ENCODE data around the gene TAS1R1.
A peak's percentile ranks its signal among the peaks of the same experiment; 100 is the strongest.

The TAS1R1 gene

DNA sequence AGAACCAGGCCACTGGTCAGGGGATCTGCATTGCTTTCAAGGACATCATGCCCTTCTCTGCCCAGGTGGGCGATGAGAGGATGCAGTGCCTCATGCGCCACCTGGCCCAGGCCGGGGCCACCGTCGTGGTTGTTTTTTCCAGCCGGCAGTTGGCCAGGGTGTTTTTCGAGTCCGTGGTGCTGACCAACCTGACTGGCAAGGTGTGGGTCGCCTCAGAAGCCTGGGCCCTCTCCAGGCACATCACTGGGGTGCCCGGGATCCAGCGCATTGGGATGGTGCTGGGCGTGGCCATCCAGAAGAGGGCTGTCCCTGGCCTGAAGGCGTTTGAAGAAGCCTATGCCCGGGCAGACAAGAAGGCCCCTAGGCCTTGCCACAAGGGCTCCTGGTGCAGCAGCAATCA, 19.7 kb downstream of the TAS1R1 start:
- FAIRE-seq = no peak

DNA sequence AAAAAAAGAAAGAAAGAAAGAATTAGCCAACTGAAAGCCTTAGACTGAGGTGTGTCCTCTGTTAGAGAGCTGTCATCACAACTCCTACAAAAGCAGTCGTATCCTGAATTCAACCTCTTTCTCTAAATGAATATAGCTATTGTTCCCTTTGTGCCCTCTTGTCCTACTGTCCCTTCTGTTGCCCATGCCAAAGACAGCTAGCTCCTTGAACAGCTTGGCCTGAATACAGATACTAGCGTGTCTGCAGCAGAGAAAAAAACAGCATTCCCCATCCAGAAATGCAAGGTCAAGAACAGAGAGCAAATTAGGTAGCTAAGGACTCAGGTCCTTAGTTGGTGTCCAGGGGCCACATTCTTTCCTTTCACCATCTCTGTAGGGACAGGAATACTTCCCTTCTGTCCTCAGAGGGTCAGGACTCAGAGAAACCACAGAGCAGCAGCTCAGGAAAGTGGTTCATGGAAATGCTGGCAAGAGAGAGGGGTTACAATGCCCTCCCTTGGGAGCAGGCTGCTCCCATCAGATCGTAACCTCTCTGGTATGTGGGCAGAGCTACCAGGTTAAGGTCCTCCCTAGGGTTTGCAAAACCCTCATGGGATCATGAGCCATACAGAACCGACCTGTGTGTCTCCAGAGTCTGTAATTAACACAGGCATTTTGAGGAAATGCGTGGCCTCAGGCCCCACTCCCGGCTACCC, 22.9 kb downstream of the TAS1R1 start:
- no peak for FAIRE-seq

DNA sequence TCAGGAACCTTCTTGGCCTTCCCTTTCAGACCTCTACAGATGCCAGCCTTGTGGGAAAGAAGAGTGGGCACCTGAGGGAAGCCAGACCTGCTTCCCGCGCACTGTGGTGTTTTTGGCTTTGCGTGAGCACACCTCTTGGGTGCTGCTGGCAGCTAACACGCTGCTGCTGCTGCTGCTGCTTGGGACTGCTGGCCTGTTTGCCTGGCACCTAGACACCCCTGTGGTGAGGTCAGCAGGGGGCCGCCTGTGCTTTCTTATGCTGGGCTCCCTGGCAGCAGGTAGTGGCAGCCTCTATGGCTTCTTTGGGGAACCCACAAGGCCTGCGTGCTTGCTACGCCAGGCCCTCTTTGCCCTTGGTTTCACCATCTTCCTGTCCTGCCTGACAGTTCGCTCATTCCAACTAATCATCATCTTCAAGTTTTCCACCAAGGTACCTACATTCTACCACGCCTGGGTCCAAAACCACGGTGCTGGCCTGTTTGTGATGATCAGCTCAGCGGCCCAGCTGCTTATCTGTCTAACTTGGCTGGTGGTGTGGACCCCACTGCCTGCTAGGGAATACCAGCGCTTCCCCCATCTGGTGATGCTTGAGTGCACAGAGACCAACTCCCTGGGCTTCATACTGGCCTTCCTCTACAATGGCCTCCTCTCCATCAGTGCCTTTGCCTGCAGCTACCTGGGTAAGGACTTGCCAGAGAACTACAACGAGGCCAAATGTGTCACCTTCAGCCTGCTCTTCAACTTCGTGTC, 23.7 kb downstream of the TAS1R1 start:
- FAIRE-seq = no peak

DNA sequence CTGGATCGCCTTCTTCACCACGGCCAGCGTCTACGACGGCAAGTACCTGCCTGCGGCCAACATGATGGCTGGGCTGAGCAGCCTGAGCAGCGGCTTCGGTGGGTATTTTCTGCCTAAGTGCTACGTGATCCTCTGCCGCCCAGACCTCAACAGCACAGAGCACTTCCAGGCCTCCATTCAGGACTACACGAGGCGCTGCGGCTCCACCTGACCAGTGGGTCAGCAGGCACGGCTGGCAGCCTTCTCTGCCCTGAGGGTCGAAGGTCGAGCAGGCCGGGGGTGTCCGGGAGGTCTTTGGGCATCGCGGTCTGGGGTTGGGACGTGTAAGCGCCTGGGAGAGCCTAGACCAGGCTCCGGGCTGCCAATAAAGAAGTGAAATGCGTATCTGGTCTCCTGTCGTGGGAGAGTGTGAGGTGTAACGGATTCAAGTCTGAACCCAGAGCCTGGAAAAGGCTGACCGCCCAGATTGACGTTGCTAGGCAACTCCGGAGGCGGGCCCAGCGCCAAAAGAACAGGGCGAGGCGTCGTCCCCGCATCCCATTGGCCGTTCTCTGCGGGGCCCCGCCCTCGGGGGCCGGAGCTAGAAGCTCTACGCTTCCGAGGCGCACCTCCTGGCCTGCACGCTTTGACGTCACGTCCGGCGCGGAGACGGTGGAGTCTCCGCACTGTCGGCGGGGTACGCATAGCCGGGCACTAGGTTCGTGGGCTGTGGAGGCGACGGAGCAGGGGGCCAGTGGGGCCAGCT, 24.4 kb downstream of the TAS1R1 start, which contains the start of gene ZBTB48:
ZBTB48 (plus strand) TSS at position 621 of the 745 bp plus-strand sequence. CDS start 616 bp downstream, outside the sequence.
- FAIRE-seq = peak; percentile 93

DNA sequence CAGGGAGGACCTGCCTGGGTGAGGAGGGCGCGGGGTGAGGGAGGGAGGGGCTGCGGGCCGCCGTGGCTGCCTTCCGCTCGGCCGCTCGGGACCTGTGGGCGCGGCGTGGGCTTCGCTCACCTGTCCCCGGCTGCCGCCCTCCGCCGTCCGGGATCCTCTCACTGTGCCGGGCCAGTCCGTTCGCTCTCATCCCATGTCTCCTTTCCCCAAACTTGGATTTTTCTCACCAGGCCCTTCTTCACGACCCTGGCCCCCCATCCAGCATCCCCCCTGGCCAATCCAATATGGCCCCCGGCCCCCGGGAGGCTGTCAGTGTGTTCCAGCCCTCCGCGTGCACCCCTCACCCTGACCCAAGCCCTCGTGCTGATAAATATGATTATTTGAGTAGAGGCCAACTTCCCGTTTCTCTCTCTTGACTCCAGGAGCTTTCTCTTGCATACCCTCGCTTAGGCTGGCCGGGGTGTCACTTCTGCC, 25.0 kb downstream of the TAS1R1 start:
- FAIRE-seq = no peak

DNA sequence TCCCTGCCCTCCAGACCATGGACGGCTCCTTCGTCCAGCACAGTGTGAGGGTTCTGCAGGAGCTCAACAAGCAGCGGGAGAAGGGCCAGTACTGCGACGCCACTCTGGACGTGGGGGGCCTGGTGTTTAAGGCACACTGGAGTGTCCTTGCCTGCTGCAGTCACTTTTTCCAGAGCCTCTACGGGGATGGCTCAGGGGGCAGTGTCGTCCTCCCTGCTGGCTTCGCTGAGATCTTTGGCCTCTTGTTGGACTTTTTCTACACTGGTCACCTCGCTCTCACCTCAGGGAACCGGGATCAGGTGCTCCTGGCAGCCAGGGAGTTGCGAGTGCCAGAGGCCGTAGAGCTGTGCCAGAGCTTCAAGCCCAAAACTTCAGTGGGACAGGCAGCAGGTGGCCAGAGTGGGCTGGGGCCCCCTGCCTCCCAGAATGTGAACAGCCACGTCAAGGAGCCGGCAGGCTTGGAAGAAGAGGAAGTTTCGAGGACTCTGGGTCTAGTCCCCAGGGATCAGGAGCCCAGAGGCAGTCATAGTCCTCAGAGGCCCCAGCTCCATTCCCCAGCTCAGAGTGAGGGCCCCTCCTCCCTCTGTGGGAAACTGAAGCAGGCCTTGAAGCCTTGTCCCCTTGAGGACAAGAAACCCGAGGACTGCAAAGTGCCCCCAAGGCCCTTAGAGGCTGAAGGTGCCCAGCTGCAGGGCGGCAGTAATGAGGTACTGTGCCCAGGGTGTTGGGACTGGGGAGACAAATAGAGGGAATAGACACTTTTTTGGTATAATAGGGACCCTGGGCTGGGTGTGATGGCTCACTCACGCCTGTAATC, 25.7 kb downstream of the TAS1R1 start:
- FAIRE-seq = no peak

DNA sequence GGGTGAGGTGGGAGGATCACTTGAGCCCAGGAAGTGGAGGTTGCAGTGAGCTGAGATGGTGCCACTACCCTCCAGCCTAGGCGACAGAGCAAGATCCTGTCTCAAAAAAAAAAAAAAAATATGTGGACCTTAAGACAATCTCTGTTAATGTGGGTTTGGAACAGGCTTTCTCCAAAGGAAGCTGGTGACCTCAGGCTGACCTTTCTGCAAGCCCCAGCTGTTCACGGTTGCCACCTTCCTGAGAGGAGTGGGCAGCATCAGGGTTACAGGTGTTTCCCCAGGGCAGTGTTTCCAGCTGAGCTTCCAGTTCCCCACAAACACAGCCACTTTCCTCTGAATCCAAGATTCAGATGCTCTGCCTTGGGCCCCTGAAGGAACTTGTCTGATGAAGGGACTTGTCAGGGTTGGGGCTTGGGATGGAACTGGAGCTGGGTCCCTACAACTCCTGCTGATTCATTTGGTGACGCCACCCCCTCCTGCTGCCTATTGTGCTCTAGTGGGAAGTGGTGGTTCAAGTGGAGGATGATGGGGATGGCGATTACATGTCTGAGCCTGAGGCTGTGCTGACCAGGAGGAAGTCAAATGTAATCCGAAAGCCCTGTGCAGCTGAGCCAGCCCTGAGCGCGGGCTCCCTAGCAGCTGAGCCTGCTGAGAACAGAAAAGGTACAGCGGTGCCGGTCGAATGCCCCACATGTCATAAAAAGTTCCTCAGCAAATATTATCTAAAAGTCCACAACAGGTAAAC, 26.6 kb downstream of the TAS1R1 start:
- no peak for FAIRE-seq

DNA sequence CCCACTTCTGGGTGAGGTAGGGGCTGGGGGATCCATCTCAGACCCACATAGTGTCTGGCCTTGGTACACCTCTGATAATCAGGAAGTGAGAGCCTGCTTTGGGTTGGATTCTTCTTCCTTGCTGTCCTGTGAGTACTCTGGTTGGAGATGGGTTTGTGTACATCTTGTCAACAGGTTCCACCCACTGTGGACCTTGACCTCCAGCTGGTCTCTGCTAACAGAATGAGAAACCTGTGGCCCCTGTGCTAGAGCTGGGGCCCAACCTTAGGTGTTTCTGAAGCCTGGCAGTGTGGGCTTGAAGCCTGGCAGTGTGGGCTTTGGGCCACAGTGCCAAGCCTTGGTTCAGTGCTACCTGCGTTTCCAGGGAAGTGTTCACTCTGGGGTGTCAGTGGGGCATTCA, 27.3 kb downstream of the TAS1R1 start:
- FAIRE-seq = no peak

DNA sequence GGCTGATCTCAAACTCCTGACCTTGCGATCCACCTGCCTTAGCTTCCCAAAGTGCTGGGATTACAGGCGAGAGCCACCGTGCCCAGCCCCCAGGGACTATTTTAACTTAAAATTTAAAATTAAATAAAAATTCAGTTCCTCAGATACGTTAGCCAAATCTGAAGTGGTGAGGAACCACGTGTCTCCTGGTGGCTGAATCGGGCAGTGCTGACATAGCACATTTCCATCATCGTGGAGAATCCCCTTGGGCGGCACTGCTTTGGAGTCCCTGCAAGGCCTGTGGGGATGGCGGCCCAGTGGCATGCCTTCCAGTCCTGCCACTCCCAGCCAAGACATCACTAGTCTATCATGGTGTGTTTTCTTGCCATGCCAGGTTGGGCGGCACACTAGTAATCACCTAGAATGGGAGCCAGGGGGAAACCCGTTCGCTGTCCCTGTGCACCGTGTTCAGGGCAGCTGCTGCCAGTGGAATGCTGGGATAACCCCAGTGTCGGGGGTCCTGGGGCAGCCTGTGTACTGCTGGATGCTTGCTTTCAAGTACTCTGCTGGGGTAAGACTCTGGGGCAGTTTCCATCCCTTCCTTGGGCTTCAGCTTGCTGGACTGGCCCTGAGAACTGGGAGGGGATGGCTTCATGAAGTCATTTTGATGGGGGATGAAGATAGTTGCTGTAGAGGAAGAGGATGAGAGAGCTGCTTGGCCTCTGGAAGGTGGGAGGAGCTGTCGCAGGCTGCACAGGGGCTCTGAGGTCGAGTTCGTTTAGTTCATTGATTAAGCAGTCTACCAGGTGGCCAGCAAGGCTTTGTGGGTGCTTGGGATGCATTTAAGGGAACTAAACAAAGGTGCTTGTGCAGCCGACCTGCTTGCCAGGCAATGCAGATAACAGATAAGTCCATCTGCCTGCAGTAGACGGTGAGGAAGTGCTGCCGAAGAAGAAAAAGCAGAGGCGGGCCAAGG, 29.3 kb downstream of the TAS1R1 start:
- no peak for FAIRE-seq

DNA sequence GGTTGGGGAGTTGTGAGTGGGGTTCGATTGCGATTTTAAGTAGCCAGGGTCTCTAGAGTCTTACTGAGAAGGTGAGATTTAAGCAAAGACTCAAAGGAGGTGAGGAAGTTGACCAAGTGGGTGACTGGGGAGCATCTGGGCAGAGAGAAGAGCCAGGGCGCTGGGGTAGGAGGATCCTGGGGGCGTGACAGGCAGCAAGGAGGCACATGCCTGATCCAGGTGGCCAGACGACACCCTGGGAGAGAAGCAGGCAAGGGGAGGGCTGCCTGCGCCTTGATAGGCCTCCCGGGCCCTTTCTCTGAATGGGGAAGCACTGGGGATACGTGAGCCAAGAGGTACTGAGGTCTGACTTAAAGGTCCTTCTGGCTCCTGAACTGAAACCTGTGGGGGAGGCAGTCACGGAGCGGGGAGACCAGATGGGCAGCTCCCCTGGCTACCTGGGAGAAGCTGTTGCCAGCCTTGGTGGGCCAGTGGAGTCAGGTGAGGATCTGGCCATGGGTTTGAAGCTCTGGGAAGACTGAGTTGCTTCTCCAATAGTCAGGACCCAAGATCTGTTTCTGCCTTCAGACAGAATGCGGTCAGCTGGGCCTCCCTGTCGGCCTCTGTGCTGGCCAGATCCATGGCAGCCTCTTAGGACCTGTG, 30.1 kb downstream of the TAS1R1 start:
- no peak for FAIRE-seq

DNA sequence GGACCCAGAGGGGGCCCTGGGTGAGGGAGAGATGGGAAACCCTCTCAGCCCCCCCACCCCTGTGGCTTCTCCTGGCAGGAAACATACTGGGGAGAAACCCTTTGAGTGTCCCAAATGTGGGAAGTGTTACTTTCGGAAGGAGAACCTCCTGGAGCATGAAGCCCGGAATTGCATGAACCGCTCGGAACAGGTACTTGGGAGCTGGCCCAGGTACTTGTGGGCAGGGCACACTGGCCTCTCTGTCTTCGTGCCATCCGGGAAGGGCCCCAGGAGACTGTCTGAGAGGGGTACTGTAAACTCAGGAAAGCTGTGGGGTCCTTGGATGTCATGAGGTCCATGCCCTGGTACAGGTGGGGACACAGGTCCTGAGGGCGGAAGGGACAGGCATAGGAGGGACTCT, 30.7 kb downstream of the TAS1R1 start:
- FAIRE-seq = no peak

DNA sequence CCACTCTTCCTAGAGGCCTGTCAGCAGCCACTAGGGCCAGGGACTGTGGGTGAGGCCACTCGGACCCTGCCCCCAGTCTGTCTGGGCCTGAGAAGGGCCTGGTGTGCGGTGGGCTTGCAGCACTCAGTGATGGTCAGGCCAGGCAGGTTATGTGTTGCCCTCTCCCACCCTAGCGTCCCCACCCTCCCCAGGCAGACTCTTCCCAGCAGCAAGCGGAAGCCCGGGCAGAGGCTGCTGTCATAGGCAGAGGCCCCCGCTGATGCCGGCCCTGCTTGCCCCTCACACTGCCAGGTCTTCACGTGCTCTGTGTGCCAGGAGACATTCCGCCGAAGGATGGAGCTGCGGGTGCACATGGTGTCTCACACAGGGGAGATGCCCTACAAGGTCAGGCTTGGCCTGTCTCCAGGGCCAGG, 31.3 kb downstream of the TAS1R1 start:
- no peak for FAIRE-seq

DNA sequence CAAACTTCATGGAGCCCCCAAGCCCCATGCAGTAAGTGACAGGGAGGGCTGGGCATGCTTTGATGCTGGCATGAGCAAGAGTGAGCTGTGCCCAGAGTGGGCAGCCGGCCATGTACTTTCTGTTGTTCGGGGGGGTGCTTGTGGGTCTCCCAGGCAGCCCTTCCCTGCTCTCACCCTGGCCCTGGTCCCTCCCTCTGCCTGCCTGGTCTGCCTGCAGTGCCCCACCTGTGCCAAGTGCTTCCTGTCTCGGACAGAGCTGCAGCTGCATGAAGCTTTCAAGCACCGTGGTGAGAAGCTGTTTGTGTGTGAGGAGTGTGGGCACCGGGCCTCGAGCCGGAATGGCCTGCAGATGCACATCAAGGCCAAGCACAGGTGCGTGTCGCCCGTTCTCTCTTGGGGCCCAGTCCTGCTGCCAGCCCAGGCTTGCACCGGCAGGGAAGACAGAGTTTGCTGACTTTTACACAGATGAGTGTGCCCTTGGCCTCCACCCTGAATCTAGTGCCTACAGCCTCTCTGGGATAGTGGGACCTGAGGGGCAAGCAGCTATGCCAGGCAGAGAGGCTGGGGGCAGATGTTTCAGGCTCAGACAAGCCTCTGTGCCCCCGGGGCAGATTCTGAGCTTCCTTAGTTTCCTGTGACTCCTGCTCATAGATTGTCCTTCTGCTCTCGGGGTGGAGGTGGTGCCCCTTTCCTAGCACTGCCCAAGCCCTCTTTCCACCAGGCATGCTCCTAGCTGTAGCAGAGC, 32.3 kb downstream of the TAS1R1 start:
- no peak for FAIRE-seq

DNA sequence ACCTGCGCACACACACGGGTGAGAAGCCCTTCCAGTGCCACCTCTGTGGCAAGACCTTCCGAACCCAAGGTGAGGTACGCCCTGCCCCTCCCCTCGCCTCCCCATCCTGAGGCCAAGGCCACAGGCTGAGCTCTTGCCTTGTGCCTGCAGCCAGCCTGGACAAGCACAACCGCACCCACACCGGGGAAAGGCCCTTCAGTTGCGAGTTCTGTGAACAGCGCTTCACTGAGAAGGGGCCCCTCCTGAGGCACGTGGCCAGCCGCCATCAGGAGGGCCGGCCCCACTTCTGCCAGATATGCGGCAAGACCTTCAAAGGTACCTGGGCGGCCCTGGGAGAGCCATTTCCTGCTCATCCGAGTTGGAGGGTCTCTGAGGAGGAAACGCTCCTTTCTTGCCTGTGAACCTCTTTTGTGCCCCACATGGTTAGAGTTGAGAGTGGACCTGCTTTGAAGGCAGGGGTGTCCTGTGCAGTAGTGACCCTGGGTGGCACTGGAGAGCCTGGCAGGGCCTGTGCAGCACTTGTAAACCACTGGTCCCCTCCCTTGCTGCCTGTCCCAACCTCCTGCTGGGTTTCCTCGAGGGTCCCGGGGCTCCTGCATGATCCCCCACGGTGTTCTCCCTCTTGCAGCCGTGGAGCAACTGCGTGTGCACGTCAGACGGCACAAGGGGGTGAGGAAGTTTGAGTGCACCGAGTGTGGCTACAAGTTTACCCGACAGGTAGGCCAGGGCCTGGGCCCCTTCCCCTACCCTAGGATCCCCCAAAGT, 33.2 kb downstream of the TAS1R1 start:
- FAIRE-seq = no peak

DNA sequence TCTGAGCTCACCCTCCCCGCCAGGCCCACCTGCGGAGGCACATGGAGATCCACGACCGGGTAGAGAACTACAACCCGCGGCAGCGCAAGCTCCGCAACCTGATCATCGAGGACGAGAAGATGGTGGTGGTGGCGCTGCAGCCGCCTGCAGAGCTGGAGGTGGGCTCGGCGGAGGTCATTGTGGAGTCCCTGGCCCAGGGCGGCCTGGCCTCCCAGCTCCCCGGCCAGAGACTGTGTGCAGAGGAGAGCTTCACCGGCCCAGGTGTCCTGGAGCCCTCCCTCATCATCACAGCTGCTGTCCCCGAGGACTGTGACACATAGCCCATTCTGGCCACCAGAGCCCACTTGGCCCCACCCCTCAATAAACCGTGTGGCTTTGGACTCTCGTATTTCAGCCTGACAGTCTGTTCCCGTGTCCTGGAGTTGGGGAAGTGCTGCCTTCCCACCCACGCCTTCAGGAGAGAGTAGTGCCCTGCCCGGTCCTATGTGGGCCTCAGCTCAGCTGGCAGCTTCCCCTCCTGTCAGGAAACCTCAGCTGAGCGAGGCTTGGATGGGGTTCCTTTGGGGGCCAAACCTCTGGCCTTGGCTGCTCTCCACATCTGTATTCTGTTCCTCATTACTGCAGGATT, 33.9 kb downstream of the TAS1R1 start:
- FAIRE-seq = no peak

DNA sequence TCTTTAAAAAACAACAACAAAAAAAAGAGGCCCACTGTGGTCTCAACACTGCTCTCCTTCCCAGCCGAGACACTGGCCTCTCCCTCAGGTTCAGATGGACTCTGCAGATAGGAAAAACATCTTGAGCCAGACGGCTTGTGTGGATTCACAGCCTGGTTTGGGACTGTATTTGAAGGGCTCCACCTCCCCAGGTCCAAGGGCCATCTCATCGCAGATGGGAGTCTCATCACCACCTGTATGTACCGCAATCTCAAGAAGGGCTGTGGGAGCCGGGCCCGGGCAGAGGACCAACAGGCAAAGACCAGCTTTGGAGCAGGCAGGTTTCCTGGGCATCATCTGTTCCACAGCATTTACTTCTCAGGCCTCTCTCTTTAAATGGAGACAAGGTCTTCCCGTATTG, 34.9 kb downstream of the TAS1R1 start:
- FAIRE-seq = no peak

DNA sequence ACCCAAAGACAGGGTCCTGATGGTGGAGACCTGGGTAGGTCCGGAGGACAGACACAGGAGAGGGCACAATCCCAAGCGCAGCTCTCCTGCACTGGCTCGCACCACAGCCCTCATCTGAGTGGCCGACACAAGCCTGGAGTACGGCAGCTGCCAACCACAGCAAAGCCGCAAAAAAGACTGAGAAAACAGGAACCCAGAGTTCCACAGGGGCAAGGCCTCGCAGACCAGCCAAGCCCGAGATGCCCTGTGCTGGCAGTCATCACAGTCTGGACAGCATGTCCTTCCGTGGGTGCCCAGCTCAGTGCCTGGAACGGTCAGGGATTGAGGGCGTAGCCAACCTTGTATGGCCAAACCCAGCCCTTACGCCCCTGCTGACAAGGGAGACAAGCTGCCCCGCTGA, 36.1 kb downstream of the TAS1R1 start:
- no peak for FAIRE-seq

DNA sequence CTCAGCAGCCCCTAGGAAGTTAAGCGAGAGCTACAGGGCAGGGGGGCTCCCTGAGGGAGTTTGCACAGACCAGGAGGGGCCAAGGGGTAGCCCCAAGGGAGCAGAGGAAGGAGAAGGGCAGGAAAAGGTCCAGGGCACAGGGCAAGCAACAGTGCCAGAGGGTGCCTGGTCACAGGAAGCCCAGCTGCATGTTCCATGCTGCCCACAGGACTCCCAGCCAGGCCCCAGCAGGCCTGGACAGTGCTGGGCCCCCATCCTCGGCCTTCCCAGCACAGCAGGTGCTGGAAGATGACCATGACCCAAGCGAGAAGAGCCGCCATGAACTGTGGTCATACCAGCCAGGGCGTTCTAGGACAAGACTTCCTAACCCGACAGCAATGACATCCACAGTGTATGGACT, 36.5 kb downstream of the TAS1R1 start:
- FAIRE-seq = no peak

Data from colon (tissue), 2 donors.